CD14-positive monocyte (primary cell): ENCODE data around the gene TPRN. TPM values are rescaled to one million over a fixed set of nuclear protein-coding genes. Genes with fewer than 3 reads are reported as not detected.
A peak's percentile ranks its signal among the peaks of the same experiment; 100 is the strongest.

Source experiments
- DNase-seq, 3 donors: peaks; one replicate each; pipeline ENCODE4 v3.0.0-alpha.2; 2011 to 2022
- H2AFZ ChIP-seq: 2 replicates; pipeline ENCODE4 v1.6.0; 2012; ENCODE audit warnings: mild to moderate bottlenecking, low read depth, low read length, inconsistent platforms; ENCODE audit not compliant: insufficient read depth, poor library complexity, severe bottlenecking
- H3K27ac ChIP-seq, 2 donors: 1 replicate in 1 of 2; 2 replicates in 1 of 2; pipeline ENCODE4 v1.5.1; 2012 to 2013; ENCODE audit warnings: low read length in 2 of 2, control low read depth in 1 of 2, inconsistent platforms in 1 of 2, low read depth in 1 of 2, mild to moderate bottlenecking in 1 of 2
- H3K27me3 ChIP-seq, 2 donors: one replicate each; pipeline versions ENCODE4 v1.6.0 to v1.6.1; 2011 to 2013; ENCODE audit warnings: low read length in 2 of 2; ENCODE audit not compliant: control insufficient read depth in 2 of 2, insufficient read depth in 2 of 2
- H3K36me3 ChIP-seq, 2 donors: replicated peaks in 1 of 2; 1 replicate in 1 of 2; 2 replicates in 1 of 2; pipeline versions ENCODE4 v1.5.1 to v1.6.1; 2012 to 2013; ENCODE audit warnings: low read length in 2 of 2, control low read depth in 1 of 2, inconsistent platforms in 1 of 2, mild to moderate bottlenecking in 1 of 2; ENCODE audit not compliant: insufficient read depth in 2 of 2, control insufficient read depth in 1 of 2
- H3K4me1 ChIP-seq, 2 donors: 1 replicate in 1 of 2; 2 replicates in 1 of 2; pipeline versions ENCODE4 v1.5.1 to v1.6.1; 2012 to 2013; ENCODE audit warnings: low read length in 2 of 2, control low read depth in 1 of 2, inconsistent platforms in 1 of 2, mild to moderate bottlenecking in 1 of 2, moderate library complexity in 1 of 2; ENCODE audit not compliant: insufficient read depth in 2 of 2, control insufficient read depth in 1 of 2
- H3K4me2 ChIP-seq: replicated peaks from 2 replicates; pipeline ENCODE3; 2012; ENCODE audit warnings: low read length, moderate library complexity, mild to moderate bottlenecking; ENCODE audit not compliant: poor library complexity, severe bottlenecking; ENCODE audit errors: extremely low read depth
- H3K4me3 ChIP-seq, 3 experiments: fragments of 200-600 bp in 1 of 3; sonication (generic) in 1 of 3; replicated peaks in 1 of 3; 1 replicate in 2 of 3; 2 replicates in 1 of 3; pipeline ENCODE4 v1.5.1; 2011 to 2013; ENCODE audit warnings: low read length in 3 of 3, mild to moderate bottlenecking in 3 of 3, control low read depth in 2 of 3, low read depth in 2 of 3, inconsistent platforms in 1 of 3, moderate library complexity in 1 of 3
- H3K79me2 ChIP-seq: 2 replicates; pipeline ENCODE4 v1.6.0; 2012; ENCODE audit warnings: mild to moderate bottlenecking, control low read depth, inconsistent platforms, low read length, moderate library complexity; ENCODE audit not compliant: insufficient read depth
- H3K9ac ChIP-seq: 2 replicates; pipeline ENCODE4 v1.6.0; 2017; ENCODE audit warnings: low read length, mild to moderate bottlenecking; ENCODE audit not compliant: insufficient read depth, poor library complexity, severe bottlenecking
- H3K9me3 ChIP-seq, 2 donors: replicated peaks in 1 of 2; 1 replicate in 1 of 2; 2 replicates in 1 of 2; pipeline versions ENCODE4 v1.5.1 to v1.6.1; 2012 to 2013; ENCODE audit warnings: low read length in 2 of 2, control low read depth in 1 of 2; ENCODE audit not compliant: control insufficient read depth in 1 of 2, insufficient read depth in 1 of 2
- H4K20me1 ChIP-seq: 2 replicates; pipeline ENCODE4 v1.6.0; 2012; ENCODE audit warnings: mild to moderate bottlenecking, low read length, control low read depth, moderate library complexity; ENCODE audit not compliant: insufficient read depth
- H3K27ac Mint-ChIP-seq, 7 donors: one replicate each; pipeline ENCODE4 v1.8.0; 2020; ENCODE audit warnings: mild to moderate bottlenecking in 7 of 7, mixed read lengths in 7 of 7, moderate library complexity in 6 of 7, inconsistent platforms in 2 of 7
- H3K27me3 Mint-ChIP-seq, 3 donors: one replicate each; pipeline ENCODE4 v1.8.0; 2021 to 2022; ENCODE audit warnings: low read depth in 3 of 3, mild to moderate bottlenecking in 3 of 3, mixed read lengths in 3 of 3, moderate library complexity in 3 of 3, inconsistent platforms in 1 of 3
- H3K36me3 Mint-ChIP-seq, 2 donors: one replicate each; pipeline ENCODE4 v1.8.0; 2020; ENCODE audit warnings: mixed read lengths in 2 of 2, inconsistent platforms in 1 of 2, mild to moderate bottlenecking in 1 of 2
- H3K4me1 Mint-ChIP-seq: one replicate; pipeline ENCODE4 v1.8.0; 2020; ENCODE audit warnings: mild to moderate bottlenecking, mixed read lengths
- H3K4me3 Mint-ChIP-seq, 2 donors: one replicate each; pipeline ENCODE4 v1.8.0; 2020; ENCODE audit warnings: mild to moderate bottlenecking in 2 of 2, mixed read lengths in 2 of 2, moderate library complexity in 1 of 2
- H3K9me3 Mint-ChIP-seq, 7 donors: one replicate each; pipeline ENCODE4 v1.8.0; 2020 to 2022; ENCODE audit warnings: mixed read lengths in 7 of 7, mild to moderate bottlenecking in 6 of 7, moderate library complexity in 6 of 7, inconsistent platforms in 2 of 7
- WGBS: methylation state at CpG from one replicate; pipeline ENCODE4 v1.1.5; 2013; ENCODE audit warnings: missing lambda C conversion rate; ENCODE audit not compliant: insufficient coverage; 5-methylcytosine and 5-hydroxymethylcytosine counted together
- intact Hi-C, 2 donors: fragments of 100-400 bp; cut with micrococcal nuclease; formaldehyde crosslinking; loops; one replicate each; pipeline versions ENCODE4 v1.15.0 to v1.15.1; 2023
- polyA plus RNA-seq, 3 donors: library from polyadenylated mRNA; depleted of rRNA in 1 of 3; unstranded in 2 of 3; stranded (reverse) in 1 of 3; fragments of 300-500 nt in 2 of 3; fragments of >200 nt in 1 of 3; fragmentation: Illumina TruSeq in 2 of 3; gene quantifications; 1 replicate in 2 of 3; 2 replicates in 1 of 3; pipeline ENCODE4 v1.2.3, GENCODE V29; 2012 to 2021
- TF ChIP-seq, protein P1 (sequence below): fragments of 200-600 bp; IDR thresholded peaks from one replicate; pipeline ENCODE4 v1.8.0; 2022; ENCODE audit warnings: antibody characterized with exemption, mild to moderate bottlenecking

TPRN gene
- polyA plus RNA-seq, 3 donors, result 0.30 to 4.6 (median 0.46) TPM

DNA sequence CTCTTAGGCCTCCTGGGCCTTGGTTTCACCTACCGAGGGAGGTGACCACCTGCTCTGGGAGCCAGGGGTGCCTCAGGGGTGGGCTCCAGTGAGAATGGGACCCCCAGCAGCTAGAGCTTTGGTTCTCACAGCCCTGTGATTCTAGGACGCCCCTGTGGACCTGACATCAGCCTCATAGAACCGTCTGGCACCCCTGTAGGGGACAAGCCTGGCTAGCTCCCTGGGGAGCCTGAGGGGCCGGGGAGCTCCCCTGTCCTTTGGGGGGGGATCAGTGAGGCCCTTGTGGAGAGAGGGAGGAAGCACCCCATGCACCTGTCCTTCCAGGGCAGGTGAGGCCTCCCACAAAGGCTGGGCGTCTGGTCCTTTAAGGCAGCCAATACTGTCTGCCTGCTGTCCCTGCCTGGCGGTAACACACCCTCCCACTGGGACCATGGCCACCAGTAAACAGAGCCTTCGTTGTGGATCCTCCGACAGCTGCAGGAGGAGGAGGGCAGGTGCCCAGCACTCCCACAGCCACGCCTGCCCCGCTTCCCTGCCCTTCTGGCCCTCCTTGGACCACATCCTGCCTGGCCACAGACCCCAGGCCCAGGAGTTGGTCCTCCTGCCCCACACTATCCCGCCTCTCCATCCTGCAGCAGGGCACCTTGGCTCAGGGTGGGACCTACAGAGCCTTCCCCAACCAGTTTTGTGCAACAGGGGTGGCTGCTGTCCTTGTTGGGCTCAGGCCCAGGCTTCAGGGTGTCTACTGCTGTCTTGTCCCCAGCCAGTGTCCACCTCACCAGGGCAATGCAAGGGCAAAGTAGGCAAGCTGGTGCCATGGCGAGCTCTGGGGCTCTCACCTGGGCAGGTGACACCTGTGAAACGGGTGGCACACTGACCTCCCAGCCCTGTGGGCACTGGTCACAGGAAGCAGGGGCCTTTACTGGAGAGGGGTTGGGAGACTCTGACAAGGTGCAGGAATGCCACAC lies 37.5 kb upstream of the TPRN start:
- H3K79me2 ChIP-seq, result peaks cover 33% of the 10 kb centered on the region
- intact Hi-C loops, result loop anchor here in 1 of 2 donors (5.0 kb wide), 2 partner anchors 51 to 116 kb away; partner anchors contain the start of genes ANAPC2 and SSNA1
- no peaks in the 10 kb centered on the region for H3K9me3 ChIP-seq
- no peak overlapping the region for H2AFZ ChIP-seq
- peaks cover 0 to 3% (median 0%) of the 10 kb centered on the region in 7 donors for H3K9me3 Mint-ChIP-seq
- WGBS, result 87% methylated on average over 10 of the region's 13 CpGs
- peaks cover 10% of the 10 kb centered on the region in 2 donors for H3K36me3 Mint-ChIP-seq
- H4K20me1 ChIP-seq, result peaks cover 15% of the 10 kb centered on the region
- peaks cover 2 to 17% (median 8%) of the 10 kb centered on the region in 3 donors for H3K27me3 Mint-ChIP-seq
- H3K4me1 Mint-ChIP-seq, result peaks cover 33% of the 10 kb centered on the region
- DNase-seq, result no peak
- H3K27ac Mint-ChIP-seq, result peak overlapping the region in 1 of 7 donors; percentile 33
- H3K27me3 ChIP-seq, result no peaks in the 10 kb centered on the region
- no peak overlapping the region for H3K4me3 Mint-ChIP-seq
- H3K27ac ChIP-seq, result no peak overlapping the region
- H3K4me1 ChIP-seq, result peaks cover 44 to 52% of the 10 kb centered on the region in 2 donors
- H3K9ac ChIP-seq, result no peak overlapping the region
- TF ChIP-seq, protein P1, sequence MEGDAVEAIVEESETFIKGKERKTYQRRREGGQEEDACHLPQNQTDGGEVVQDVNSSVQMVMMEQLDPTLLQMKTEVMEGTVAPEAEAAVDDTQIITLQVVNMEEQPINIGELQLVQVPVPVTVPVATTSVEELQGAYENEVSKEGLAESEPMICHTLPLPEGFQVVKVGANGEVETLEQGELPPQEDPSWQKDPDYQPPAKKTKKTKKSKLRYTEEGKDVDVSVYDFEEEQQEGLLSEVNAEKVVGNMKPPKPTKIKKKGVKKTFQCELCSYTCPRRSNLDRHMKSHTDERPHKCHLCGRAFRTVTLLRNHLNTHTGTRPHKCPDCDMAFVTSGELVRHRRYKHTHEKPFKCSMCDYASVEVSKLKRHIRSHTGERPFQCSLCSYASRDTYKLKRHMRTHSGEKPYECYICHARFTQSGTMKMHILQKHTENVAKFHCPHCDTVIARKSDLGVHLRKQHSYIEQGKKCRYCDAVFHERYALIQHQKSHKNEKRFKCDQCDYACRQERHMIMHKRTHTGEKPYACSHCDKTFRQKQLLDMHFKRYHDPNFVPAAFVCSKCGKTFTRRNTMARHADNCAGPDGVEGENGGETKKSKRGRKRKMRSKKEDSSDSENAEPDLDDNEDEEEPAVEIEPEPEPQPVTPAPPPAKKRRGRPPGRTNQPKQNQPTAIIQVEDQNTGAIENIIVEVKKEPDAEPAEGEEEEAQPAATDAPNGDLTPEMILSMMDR, result no peak
- H3K4me3 ChIP-seq, result no peak overlapping the region
- peaks cover 11% of the 10 kb centered on the region in 2 donors for H3K36me3 ChIP-seq
- H3K4me2 ChIP-seq, result no peak overlapping the region

DNA sequence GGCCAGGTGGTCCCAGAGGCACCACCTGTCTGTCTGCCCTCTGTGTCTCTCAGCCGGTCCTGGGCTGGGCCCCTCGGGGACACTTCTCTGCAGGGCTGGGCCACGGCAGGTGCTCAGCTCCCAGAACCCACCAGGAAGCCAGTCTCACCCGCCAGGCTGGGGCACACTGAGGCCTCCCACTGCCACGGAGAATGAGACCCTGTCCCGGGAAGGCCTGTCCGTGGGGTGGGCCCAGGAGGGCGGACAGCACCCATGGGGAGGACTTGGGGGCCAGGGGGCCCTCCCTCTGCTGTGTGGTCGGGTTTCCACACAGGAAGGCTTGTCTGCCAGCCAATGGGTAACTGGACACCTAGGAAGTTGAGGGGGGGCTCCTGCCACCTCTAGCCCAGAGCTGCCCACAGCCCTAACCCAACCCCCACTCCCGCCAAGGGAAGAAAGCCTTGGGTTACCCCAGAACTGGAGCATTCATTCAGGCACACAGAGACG lies 36.4 kb upstream of the TPRN start:
- no peaks in the 10 kb centered on the region for H3K36me3 Mint-ChIP-seq
- H3K4me3 Mint-ChIP-seq, result no peak overlapping the region
- peaks cover 0 to 3% (median 0%) of the 10 kb centered on the region in 7 donors for H3K9me3 Mint-ChIP-seq
- TF ChIP-seq, protein P1, result no peak
- Histone ChIP-seq H3K9me3 (no peaks in the 10 kb centered on the region), H3K27ac (no peak overlapping the region), H4K20me1 (peaks cover 5% of the 10 kb centered on the region), H3K9ac (no peak overlapping the region), H2AFZ (peak overlapping the region; percentile 50), H3K27me3 (no peaks in the 10 kb centered on the region), H3K36me3 (peaks cover under 1% of the 10 kb centered on the region in 2 donors), H3K4me3 (no peak overlapping the region), H3K79me2 (peaks cover 23% of the 10 kb centered on the region), H3K4me1 (peaks cover 34 to 41% of the 10 kb centered on the region in 2 donors), H3K4me2 (peak overlapping the region; percentile 51)
- 17% methylated on average over 9 of the region's 11 CpGs for WGBS
- H3K27me3 Mint-ChIP-seq, result peaks cover 2 to 22% (median 8%) of the 10 kb centered on the region in 3 donors
- peaks cover 23% of the 10 kb centered on the region for H3K4me1 Mint-ChIP-seq
- peak overlapping the region in 1 of 7 donors; percentile 50 for H3K27ac Mint-ChIP-seq
- intact Hi-C loops, result loop anchor here in 1 of 2 donors (5.0 kb wide), 2 partner anchors 50 to 115 kb away; partner anchors contain the start of genes ANAPC2 and SSNA1
- DNase-seq, result no peak
